ENCODE results near the gene STAG1.

DNA sequence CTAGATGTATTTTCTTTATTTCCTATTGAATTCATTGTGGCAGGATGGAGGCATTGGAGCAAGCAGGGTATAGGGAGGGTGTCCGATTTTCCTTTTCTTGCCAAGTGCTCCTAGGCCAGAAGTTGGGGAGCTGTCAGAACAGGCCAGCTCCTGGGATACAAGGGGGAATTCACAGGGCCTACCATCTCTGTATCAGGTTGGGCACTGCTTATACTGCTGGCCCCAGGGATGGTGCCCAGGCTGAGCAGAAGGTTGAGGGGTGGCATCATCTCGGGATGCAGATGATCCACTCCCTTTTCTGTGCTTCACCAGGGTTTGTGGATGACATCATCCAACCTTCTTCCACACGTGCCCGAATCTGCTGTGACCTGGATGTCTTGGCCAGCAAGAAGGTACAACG lies 422.6 kb downstream of the STAG1 start:
- TF ChIP-seq CTCF (IDR thresholded peaks at IDR 0.05) (no peak), POLR2A (IDR thresholded peaks at IDR 0.05; ENCODE audit: low read depth) (no peak)

All from esophagus muscularis mucosa (tissue), 3 donors.